C4-2B (cell line): ENCODE results near the gene LRFN4.

Source experiments
- CTCF ChIP-seq: fragments of 450-650 bp; conservative IDR thresholded peaks from 2 replicates; pipeline ENCODE4 v1.5.1; 2017; ENCODE audit warnings: mild to moderate bottlenecking
- ZFX ChIP-seq: fragments of 450-650 bp; IDR thresholded peaks from 2 replicates; pipeline ENCODE4 v1.6.1; 2017

- TF ChIP-seq CTCF, result no peak
- TF ChIP-seq ZFX, result no peak
Measured at GRCh38 chr11:66814678-66815077, 42.2 kb upstream of the LRFN4 start.
